IPS-20b (cell line): ENCODE measurements around the gene PSG1.
"Not testable (repeated sequence)": the region's sequence is repeated elsewhere in the genome, so short reads cannot be mapped to it uniquely, and the experiment has no call there.

Experiments
- H3K27ac ChIP-seq: one replicate; pipeline ENCODE4 v1.5.1; 2013; ENCODE audit warnings: low read length
- H3K27me3 ChIP-seq: 2 replicates; pipeline ENCODE4 v1.6.1; 2013; ENCODE audit warnings: mild to moderate bottlenecking, low read length, inconsistent platforms; ENCODE audit not compliant: insufficient read depth
- H3K36me3 ChIP-seq: 2 replicates; pipeline ENCODE4 v1.6.1; 2013; ENCODE audit warnings: low read depth, mild to moderate bottlenecking, inconsistent platforms, low read length, moderate library complexity; ENCODE audit not compliant: insufficient read depth
- H3K4me1 ChIP-seq: 2 replicates; pipeline ENCODE4 v1.6.1; 2013; ENCODE audit warnings: mild to moderate bottlenecking, control low read depth, inconsistent platforms, low read length, moderate library complexity; ENCODE audit not compliant: insufficient read depth
- H3K4me3 ChIP-seq: 2 replicates; pipeline ENCODE4 v1.5.1; 2013; ENCODE audit warnings: mild to moderate bottlenecking, low read length, inconsistent platforms
- H3K9ac ChIP-seq: 2 replicates; pipeline ENCODE4 v1.6.1; 2013; ENCODE audit warnings: low read depth, mild to moderate bottlenecking, inconsistent platforms, low read length, moderate library complexity
- H3K9me3 ChIP-seq: 2 replicates; pipeline ENCODE4 v1.6.1; 2013; ENCODE audit warnings: mild to moderate bottlenecking, low read depth, low read length, inconsistent platforms; ENCODE audit not compliant: insufficient read depth

PSG1 gene

DNA sequence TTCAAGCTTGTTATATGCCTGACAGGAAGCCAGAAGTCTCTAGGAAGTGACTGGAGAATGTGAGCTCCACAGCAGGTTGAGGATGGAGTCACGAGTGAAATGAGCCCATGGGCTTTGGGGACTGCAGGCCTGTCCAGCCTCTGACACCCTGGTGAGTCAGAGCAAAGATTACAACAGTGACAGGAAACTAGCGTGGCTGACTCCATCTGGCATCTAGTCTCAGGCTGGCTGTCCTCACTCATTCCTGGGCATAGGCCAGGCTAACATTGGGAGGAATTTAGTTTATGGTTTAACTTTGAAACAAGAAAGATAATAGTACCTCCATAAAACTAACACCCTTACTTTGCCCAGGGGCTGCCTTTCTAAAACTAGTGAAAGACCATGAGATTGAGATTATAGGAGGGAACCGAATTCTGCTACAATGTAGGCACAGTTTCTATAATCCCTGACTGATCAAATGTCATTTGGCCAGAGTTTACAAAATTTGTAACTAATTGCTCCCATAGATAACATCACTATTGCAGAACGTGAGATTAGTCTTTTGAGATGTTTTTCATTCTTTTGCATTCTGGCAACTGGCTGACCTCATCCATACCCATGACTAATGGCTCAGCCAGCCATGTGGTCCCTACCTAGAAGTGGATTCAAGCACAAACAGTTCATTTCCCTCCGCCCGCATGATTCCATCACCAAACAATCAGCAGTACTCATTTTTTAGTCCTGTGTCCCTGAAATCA lies 28.4 kb downstream of the PSG1 start:
- Histone ChIP-seq H3K9me3 (peaks cover 2% of the 10 kb centered on the region; the same call in 1 of the 2 replicates), H3K4me1 (no peaks in the 10 kb centered on the region), H3K27me3 (no peaks in the 10 kb centered on the region), H3K36me3 (no peaks in the 10 kb centered on the region), H3K27ac (no peak overlapping the region), H3K9ac (no peak overlapping the region), H3K4me3 (no peak overlapping the region)

DNA sequence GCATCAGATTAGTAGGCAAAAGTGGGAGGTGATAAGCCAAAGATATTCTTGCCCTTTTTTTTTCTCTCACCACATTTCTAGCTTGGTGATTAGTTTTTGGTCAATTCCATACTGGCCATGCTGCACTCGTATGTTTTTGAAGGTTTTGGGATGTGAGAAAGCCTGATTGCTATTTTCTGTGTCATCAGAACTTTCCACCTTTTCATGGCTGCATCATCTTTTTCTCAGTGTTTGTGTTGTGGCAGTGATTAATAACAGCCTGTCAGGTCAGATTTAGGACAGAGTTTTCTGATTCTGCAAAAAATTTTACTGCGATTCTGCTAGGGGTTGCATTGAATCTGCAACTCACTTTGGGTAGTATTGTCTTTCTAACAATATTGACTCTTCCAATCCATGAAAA lies 32.9 kb downstream of the PSG1 start:
- H3K36me3 ChIP-seq: no peaks in the 10 kb centered on the region
- no peaks in the 10 kb centered on the region for H3K27me3 ChIP-seq
- H3K4me1 ChIP-seq: no peaks in the 10 kb centered on the region
- no peak overlapping the region for H3K27ac ChIP-seq
- no peak overlapping the region for H3K4me3 ChIP-seq
- peaks cover 2% of the 10 kb centered on the region; the same call in 1 of the 2 replicates for H3K9me3 ChIP-seq
- H3K9ac ChIP-seq: no peak overlapping the region

DNA sequence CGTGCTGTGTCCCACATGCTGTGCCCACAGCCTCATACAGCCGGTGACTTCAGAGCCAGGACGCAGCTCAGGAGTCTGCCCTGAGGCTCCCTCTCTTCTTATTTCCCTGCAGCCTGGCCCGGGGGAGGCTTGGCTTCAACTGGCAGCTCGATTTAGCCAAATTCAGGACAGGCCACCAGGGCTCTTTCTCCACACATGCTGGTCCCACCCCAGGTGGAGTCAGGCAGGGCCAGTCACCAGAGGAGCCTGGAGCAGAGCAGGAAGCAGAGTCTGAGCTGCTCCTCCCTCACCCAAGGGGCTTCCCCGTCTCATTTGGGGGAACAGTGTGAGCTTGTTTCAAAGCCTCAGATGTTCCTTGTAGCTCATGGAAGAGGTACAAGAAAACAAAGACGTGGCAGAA lies 35.9 kb downstream of the PSG1 start:
- H3K9ac ChIP-seq, H3K4me1 ChIP-seq, H3K36me3 ChIP-seq, H3K27me3 ChIP-seq, H3K27ac ChIP-seq, H3K4me3 ChIP-seq, H3K9me3 ChIP-seq: not testable (repeated sequence)

DNA sequence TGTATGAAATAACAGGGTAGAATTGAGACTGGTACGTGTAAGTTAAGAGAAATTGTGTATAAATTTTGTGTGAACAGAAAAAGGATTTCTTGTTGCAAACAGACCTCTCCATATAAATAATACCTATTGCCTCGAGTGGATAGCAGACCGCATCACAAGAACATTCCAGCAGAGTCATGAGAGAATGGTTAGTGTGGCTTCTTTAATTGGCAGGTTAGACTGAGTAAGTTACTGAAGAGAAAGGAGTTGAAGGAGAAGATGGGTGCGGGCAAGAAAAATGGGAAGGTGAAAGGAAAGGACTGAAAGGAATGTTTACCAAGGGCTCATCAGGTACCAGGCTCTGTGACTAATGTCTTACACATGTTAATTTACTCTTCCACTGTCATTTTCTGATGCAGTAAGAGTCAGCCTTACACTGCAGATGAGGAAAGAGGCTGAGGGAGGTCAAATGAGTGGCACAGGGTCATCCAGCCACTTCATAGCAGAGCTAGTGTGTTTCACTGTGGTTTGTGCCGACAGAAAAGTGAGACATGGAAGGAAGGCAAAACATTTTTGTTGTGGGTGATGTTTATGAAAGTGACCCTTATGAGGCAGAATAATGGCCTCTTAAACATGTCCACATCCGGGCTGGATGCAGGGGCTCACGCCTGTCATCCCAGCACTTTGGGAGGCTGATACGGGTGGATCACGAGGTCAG lies 46.6 kb downstream of the PSG1 start:
- H3K9ac ChIP-seq, H3K4me1 ChIP-seq, H3K27ac ChIP-seq, H3K4me3 ChIP-seq, H3K9me3 ChIP-seq, H3K36me3 ChIP-seq, H3K27me3 ChIP-seq: not testable (repeated sequence)

DNA sequence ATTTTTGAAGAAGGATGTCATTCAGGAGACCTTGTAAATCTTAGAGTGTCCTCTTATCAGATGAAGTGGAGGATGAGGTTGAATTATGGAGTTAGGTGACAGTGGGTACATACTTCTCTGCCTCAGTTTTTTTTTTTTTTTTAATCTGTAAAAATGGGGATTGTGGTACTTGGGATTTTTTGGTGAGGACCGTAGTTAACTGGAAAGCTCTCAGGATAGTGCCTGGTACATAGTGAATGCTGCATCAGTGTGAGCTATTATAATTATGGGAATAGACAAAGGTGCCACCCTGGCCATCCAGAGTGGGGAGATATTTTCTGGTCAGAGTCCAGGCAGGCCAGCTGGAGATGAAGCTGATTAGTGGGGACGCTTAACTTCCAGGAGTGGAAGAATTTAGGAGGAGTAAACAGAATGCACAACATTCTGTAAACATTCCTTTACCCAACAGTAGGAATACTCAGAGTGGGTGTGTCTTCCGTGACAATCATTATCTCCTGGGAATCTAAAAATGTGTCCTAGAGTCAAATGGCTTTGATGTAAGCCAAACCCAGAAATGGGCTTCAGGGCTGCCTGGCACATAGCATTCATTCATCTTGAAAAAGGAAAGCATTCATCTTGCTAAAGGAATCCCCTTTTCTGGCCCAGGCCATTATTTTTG lies 47.4 kb downstream of the PSG1 start:
- not testable (repeated sequence) for H3K27ac ChIP-seq, H3K4me1 ChIP-seq, H3K9me3 ChIP-seq, H3K9ac ChIP-seq, H3K4me3 ChIP-seq, H3K27me3 ChIP-seq, H3K36me3 ChIP-seq

DNA sequence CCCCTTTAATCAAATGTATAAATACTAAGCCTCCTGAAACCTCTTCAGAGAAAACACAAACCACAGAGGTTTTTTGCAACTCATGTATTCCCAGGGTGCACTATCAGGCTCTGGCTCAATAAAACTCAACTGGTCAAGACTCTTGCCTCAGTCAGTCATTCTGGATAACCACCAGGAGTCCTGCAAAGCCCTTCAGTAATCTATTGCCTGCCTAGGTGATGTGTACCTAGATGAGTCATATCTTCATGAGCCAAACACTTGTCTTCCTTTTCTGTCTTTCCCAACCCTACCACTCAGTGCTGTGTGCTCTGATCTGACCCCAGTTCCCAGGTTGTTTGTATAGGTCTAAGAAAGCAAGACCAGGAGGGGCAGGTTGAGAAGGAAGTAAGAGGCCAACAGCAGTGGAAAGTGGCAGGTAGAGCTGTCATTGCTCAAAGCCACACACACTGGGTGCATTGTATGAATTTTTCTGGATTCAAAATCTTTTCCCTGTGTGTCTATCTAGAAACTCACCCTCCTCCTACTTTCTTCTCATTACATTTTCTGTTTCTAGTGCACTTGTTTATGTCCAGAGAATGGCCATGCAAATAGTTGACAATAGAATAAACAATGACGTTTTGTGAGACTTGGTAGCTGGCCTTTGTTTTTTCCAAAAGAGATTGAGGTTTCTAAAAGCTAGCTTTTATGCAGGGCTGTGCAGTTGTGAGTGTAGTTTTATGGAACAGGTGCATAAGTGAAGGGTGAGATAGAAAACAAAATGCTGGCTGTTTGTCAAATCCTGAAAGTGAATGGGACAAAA lies 48.1 kb downstream of the PSG1 start:
- H3K4me3 ChIP-seq: no peak overlapping the region
- H3K36me3 ChIP-seq: no peaks in the 10 kb centered on the region
- no peak overlapping the region for H3K9ac ChIP-seq
- no peaks in the 10 kb centered on the region for H3K27me3 ChIP-seq
- no peaks in the 10 kb centered on the region; the same call in 1 of the 2 replicates for H3K4me1 ChIP-seq
- H3K27ac ChIP-seq: no peak overlapping the region
- no peaks in the 10 kb centered on the region for H3K9me3 ChIP-seq

DNA sequence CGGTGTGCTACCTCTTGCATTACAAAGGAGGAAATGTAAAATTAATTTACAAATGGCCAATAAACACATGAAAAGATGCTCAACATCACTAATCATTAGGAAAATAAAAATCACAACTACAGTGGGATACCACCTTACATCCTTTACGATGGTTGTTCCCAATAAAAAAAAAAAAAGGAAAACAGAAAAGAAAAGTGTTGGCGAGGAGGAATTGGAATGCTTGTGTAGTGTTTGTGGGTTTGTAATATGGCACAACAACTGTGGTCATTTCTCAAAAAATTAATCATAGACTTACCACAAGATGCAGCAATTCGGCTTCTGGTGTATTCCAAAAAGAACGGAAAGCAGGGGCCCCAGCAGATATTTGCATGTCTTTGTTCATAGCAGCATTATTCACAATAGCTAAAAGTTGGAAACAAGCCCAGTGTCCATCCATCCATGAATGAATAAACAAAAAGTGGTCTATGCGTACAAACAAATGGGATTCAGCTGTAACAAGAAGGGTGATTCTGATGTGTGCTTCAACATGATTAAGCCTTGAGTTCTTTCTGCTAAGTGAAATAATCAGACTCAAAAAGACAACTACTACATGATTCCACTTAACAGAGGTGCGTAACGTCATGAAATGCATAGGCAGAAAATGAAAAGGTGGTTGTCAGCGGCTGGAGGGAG lies 58.1 kb downstream of the PSG1 start:
- H3K9me3 ChIP-seq, H3K4me1 ChIP-seq, H3K27ac ChIP-seq, H3K36me3 ChIP-seq, H3K27me3 ChIP-seq, H3K9ac ChIP-seq, H3K4me3 ChIP-seq: not testable (repeated sequence)

DNA sequence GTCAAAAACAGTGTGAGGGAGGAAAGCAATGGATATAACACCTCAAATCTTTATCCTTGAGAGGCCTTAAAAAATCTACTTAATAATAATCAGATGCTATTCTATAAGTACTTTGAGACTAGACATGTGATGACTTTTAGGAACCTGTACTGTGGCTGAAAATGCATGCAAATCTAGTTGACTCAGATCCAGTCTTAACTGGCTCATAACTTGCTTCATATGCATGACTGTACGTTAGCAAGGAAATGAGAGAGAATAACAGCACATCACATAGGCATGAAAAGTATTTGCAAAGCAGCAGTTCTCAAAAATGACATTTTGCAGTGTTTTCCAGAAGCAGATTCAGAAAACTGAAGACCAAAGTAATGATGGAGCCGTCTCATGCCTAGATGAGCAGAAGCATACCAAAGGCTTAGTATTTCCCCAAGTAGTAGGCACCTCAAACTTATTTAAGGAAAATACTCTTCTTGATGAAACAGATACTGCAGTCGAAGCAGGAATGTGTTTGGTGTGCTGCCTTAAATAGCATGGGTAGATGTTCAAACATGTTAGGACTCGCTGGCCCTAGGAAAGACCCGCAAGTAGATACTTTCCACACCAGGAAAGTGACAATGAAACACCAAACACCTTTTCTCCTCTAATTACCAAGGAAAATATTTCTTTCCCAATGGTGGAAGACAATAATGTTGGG lies 59.4 kb downstream of the PSG1 start:
- not testable (repeated sequence) for H3K36me3 ChIP-seq, H3K9me3 ChIP-seq, H3K27ac ChIP-seq, H3K9ac ChIP-seq, H3K27me3 ChIP-seq, H3K4me3 ChIP-seq, H3K4me1 ChIP-seq

DNA sequence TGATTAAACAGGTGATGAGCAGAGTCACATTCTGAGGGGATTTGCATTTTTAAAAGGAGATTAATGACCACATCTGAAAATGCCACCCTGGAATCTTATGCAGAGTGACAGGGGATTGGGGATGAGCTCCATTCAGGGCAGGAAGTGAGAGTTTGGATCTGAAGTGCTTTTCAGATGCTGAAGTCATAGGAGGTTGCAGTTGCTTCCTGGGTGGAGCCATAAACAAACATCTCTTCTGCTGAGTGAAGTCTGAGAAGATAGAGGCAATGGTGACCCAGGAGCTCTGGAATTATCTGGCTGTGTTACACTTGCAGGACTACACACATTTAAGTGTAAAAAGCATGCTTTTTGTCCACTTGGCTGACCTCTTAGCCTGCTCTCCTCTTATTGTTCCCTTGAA lies 62.6 kb downstream of the PSG1 start:
- no peaks in the 10 kb centered on the region for H3K4me1 ChIP-seq
- H3K27me3 ChIP-seq: no peaks in the 10 kb centered on the region
- H3K4me3 ChIP-seq: no peak overlapping the region
- no peaks in the 10 kb centered on the region for H3K9me3 ChIP-seq
- H3K9ac ChIP-seq: no peak overlapping the region
- no peak overlapping the region for H3K27ac ChIP-seq
- no peaks in the 10 kb centered on the region for H3K36me3 ChIP-seq
